Progenitor cell of endocrine pancreas (in vitro differentiated cells): ENCODE results near the gene ZNF771. TPM values are rescaled to one million over a fixed set of nuclear protein-coding genes. Genes with fewer than 3 reads are reported as not detected.
A peak's percentile ranks its signal among the peaks of the same experiment; 100 is the strongest.

Source experiments
- DNase-seq: peaks from one replicate; pipeline ENCODE4 v3.0.0; 2021; ENCODE audit warnings: low spot score; ENCODE audit not compliant: unreplicated experiment
- H3K27ac Mint-ChIP-seq: 2 replicates; pipeline ENCODE4 v1.8.0; 2021; ENCODE audit warnings: mild to moderate bottlenecking, moderate library complexity, mixed read lengths
- H3K27me3 Mint-ChIP-seq: 2 replicates; pipeline ENCODE4 v1.8.0; 2021; ENCODE audit warnings: mixed read lengths
- H3K36me3 Mint-ChIP-seq: 2 replicates; pipeline ENCODE4 v1.8.0; 2022; ENCODE audit warnings: mixed read lengths; ENCODE audit not compliant: insufficient read depth
- H3K4me1 Mint-ChIP-seq: 2 replicates; pipeline ENCODE4 v1.8.0; 2021; ENCODE audit warnings: low read depth, mixed read lengths
- H3K4me3 Mint-ChIP-seq: 2 replicates; pipeline ENCODE4 v1.8.0; 2021; ENCODE audit warnings: low read depth, mild to moderate bottlenecking, moderate library complexity, mixed read lengths
- H3K9me3 Mint-ChIP-seq: 2 replicates; pipeline ENCODE4 v1.8.0; 2021; ENCODE audit warnings: low read depth, mixed read lengths
- total RNA-seq: library from RNA; stranded (reverse); gene quantifications from 2 replicates; pipeline ENCODE4 v1.2.1, GENCODE V29; 2021
- TF ChIP-seq, protein P1 (sequence below): fragments of 200-600 bp; sonication (generic); IDR thresholded peaks from one replicate; pipeline ENCODE4 v1.5.0; 2021; ENCODE audit warnings: antibody characterized with exemption, mild to moderate bottlenecking; ENCODE audit not compliant: unreplicated experiment

The ZNF771 gene
- total RNA-seq, 1 donor from 2014 or later = 13.7 TPM

DNA sequence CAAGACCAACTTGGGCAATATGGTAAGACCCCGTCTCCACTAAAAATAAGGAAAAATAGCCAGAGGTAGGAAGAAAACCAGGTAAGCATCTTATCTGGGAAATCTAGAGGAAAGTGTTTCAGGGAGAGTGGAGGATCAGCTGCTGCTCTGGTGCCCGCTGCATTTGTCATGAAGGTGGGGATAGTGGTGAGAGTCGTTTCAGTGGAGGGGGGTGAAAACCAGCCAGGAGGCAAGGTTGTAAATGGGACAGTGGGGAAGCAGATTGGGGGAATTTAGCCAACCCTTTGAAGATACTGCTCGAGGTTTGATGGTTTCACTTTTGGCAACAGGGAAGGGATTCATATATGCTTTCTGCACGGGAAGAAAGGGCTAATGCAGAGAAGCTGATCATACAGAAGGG is 13.6 kb downstream of the ZNF771 start:
- TF ChIP-seq, protein P1, sequence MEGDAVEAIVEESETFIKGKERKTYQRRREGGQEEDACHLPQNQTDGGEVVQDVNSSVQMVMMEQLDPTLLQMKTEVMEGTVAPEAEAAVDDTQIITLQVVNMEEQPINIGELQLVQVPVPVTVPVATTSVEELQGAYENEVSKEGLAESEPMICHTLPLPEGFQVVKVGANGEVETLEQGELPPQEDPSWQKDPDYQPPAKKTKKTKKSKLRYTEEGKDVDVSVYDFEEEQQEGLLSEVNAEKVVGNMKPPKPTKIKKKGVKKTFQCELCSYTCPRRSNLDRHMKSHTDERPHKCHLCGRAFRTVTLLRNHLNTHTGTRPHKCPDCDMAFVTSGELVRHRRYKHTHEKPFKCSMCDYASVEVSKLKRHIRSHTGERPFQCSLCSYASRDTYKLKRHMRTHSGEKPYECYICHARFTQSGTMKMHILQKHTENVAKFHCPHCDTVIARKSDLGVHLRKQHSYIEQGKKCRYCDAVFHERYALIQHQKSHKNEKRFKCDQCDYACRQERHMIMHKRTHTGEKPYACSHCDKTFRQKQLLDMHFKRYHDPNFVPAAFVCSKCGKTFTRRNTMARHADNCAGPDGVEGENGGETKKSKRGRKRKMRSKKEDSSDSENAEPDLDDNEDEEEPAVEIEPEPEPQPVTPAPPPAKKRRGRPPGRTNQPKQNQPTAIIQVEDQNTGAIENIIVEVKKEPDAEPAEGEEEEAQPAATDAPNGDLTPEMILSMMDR = no peak
- Mint-ChIP-seq H3K27ac (no peak overlapping the region), H3K4me1 (no peaks in the 10 kb centered on the region), H3K9me3 (no peaks in the 10 kb centered on the region), H3K27me3 (no peaks in the 10 kb centered on the region), H3K36me3 (peaks cover 25% of the 10 kb centered on the region), H3K4me3 (no peak overlapping the region)
- no peak for DNase-seq

DNA sequence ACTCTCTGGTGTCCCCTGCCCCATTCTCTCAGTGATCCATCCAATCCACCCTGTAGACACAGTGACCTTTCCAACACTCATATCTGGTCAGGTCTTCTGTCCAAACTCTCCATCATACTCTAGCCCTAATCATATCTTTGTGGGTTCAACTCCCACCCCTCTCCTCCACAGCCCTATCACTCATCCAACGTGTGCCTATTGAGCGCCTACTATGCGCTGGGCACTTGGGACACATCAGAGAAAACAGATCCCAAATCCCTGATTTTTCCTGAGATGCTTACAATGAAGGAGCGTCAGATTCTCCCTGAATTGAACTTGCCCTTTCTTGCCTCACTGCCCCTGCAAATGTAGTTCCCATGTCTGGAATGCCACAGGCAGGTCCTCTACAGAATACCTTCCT is 20.6 kb downstream of the ZNF771 start:
- no peak overlapping the region for H3K4me3 Mint-ChIP-seq
- H3K27me3 Mint-ChIP-seq = no peaks in the 10 kb centered on the region
- H3K4me1 Mint-ChIP-seq = peaks cover 8% of the 10 kb centered on the region
- H3K36me3 Mint-ChIP-seq = peaks cover 16% of the 10 kb centered on the region
- no peak for DNase-seq
- H3K27ac Mint-ChIP-seq = peak overlapping the region; percentile 0
- no peaks in the 10 kb centered on the region for H3K9me3 Mint-ChIP-seq
- TF ChIP-seq, protein P1 = no peak

DNA sequence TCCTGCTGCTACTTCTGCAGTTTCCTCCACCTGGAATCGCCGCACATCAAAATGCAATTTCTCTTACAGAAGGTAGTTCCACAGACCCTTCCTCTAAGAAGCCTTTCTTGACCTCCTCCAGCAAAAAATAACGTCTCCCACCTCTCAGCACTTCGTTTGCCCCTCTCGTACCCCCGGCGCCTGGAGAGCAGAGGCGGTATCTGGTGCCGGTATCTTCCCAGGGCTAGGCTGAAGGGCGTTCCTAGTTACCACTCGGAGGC is 21.9 kb downstream of the ZNF771 start:
- Mint-ChIP-seq H3K4me1 (peaks cover 10% of the 10 kb centered on the region), H3K27ac (peak overlapping the region; percentile 1), H3K27me3 (no peaks in the 10 kb centered on the region), H3K4me3 (no peak overlapping the region), H3K9me3 (no peaks in the 10 kb centered on the region), H3K36me3 (peaks cover 16% of the 10 kb centered on the region)
- TF ChIP-seq, protein P1 = no peak
- no peak for DNase-seq

DNA sequence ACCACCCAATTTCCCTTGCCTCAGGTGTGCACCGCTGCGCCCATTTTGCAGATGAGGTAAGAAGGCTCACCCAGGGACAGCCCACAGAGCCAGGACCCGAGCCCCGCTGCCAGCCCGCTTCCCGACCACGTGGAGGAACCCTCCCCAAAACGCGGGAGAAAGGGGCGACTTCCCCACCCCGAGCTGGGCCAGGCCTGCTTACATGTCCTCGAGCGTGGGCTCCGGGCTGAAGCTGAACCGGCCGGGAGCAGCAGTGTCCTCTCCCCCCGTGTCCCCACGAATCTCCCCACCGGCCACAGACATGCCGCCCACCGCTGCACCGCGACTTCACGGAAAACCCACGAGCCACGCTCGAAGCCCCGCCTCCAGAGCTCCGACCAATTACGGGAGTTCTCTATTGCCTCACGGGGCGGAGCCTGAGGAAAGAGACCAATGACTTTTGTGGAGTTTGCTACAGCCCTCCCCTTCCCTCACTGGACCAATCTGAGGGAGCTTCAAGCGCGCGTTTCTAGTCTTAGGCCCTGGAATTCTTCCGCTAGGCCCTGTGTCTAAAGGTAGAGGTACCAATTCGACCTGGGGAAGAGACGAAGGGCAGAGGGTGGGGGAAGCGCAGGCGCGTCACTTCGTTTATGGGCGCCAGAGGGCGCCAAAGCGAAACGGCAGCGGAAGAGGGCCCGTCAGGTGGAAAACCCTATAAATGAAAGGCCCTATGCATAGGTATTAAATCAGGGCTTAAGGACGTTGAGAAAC is 22.4 kb downstream of the ZNF771 start, which contains the start of gene DCTPP1:
Gene DCTPP1 (minus strand): TSS at position 353 of the 750 bp plus-strand sequence. CDS start 50 bp downstream, at position 303.
- Mint-ChIP-seq H3K4me3 (no peak within 1 kb of the TSS), H3K36me3 (peaks cover 13% of the 10 kb centered on the region), H3K27me3 (peaks cover 1% of the 10 kb centered on the region), H3K9me3 (no peaks in the 10 kb centered on the region), H3K27ac (peak within 1 kb of the TSS; percentile 1), H3K4me1 (peaks cover 10% of the 10 kb centered on the region)
- peak; percentile 86 for DNase-seq
- TF ChIP-seq, protein P1 = peak; percentile 83

DNA sequence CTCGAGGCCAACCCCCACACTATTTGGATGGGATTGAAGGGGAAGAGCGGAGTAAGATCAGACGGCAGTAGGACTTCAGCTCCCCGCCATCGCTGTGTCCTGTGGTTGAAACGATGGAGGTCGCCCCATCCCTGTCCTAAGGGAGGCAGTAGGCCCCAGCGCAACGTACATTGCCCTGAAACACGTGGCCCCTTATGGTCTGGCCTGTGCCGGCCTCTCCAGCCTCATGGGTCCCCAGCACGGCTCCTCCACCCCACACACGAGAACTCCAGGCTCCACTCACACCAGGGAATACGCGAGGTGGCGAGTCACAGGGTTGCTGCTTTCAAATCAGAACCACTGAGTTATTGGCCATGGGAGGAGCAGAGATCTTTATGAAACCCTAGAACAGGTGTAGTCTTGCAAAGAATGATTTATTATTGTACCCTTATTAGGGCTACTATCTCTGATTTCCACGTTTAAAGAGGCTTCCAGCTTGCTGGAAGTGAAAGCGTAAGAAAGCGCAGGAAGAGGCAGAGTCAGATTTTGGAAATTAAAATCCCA is 23.1 kb downstream of the ZNF771 start:
- no peak for DNase-seq
- peaks cover 12% of the 10 kb centered on the region for H3K36me3 Mint-ChIP-seq
- no peak overlapping the region for H3K4me3 Mint-ChIP-seq
- no peak overlapping the region for H3K27ac Mint-ChIP-seq
- H3K9me3 Mint-ChIP-seq = no peaks in the 10 kb centered on the region
- TF ChIP-seq, protein P1 = no peak
- peaks cover 10% of the 10 kb centered on the region for H3K4me1 Mint-ChIP-seq
- H3K27me3 Mint-ChIP-seq = peaks cover 3% of the 10 kb centered on the region
